HG03439 (cell line): ENCODE data around the gene DDX39A.
"Not testable (repeated sequence)": the region's sequence is repeated elsewhere in the genome, so short reads cannot be mapped to it uniquely, and the experiment has no call there.

Source experiments
- ATAC-seq: cut with Tn5 transposase; IDR thresholded peaks from one replicate; pipeline ENCODE4 v1.9.1; 2021; ENCODE audit warnings: mild to moderate bottlenecking, moderate library complexity; ENCODE audit not compliant: unreplicated experiment

DDX39A gene

DNA sequence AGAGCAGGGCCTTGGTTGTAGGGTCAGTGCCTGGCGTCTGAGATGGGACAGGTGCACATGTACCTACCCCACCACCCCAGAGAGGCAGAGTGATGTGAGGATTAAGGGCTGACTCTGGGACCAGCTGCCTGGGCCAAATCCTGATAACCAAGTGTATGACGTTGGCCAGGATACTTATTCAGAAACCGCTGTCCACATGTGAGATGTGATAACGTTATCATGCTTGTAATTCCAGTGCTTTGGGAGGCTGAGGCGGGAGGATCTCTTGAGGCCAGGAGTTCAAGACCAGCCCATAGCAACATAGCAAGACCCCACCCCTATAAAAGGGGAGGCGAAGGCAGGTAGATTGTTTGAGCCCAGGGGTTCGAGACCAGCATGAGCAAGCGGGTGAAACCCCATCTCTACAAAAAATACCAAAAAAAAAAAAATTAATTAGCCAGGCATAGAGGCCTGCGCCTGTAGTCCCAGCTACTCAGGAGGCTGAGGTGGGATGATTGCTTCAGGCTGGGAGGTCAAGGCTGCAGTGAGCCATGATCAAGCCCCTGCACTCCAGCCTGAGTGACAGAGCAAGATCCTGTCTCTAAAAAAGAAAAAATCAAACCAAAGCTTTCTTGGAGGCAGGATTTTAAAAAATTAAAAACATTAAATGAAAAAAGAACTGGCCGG, 27.9 kb downstream of the DDX39A start:
- no peak for ATAC-seq

DNA sequence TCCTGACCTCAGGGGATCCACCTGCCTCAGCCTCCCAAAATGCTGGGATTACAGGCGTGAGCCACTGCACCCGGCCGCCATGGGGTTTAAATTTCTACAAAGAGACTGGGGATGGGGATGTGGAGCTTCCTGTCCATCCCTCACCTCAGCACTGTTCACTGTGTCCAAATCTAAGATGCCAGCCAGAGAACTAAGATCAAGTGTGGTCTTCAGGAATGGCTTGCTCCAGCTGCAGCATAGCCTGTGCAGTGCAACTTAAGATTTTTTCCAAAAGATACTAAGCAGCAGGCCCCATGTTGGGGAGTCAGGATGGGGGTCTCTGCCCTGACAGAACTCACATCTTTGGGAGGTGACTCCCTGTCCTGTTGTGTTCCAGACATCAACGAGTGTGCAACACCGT, 28.6 kb downstream of the DDX39A start:
- ATAC-seq: no peak

DNA sequence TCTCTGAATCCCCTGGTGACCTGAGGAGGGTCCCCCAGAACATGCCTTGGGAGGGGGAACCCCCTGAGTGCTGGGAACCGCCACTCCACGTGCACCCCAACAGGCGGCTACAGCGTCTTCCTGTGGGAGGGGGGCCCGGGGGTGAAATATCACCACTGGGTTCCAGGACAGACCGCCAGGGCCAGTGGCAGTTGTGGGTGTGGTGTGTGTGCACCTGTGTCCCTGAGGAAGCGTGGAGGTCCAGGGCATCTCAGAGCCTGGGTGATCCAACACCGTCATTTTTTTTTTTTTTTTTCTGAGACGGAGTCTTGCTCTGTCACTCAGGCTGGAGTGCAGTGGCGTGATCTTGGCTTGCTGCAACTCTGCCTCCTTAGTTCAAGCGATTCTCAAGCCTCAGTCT, 33.6 kb downstream of the DDX39A start:
- ATAC-seq: no peak

DNA sequence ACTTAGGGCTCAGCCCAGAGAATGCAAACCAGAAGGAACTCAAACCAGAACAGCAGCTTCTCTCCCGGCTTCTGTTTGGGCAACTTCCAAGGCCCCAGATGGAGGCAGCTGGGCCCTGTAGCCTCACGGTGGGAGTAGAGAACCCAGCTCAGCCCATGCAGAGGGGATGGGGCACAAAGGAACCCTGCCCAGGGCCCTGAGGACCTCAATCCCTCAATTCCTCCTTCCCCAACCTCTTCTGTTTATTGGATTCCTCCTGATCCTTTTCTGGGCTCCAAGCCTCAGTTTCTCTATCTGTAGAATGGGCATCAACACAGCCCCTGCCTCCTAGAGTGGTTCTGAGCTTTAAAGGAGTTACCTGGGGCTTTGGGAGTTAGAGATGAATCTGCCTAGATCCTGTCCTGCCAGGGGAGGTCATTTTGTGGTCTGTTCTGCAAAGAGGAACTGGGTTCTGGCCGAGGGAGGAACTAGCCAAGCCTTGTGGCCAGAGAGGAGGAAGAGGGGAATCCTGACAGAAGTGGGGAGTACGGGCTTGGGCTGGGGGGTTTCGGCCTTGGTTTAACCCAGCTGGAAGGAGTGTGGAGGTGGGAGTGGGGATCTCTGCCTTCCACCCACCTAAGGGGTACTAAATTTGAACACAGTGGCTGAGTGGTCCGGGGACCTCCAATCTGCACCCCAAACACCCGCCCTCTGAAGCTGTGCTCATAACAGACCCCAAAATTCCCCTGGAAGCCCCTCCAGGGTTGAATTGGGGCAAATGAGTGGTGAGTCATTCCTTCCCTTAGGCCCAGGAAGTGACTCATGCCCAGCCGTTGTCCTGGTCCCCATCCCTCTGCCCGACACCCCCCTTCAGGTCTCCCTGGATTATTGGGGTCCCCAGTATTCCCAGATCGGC, 35.2 kb downstream of the DDX39A start:
- no peak for ATAC-seq

DNA sequence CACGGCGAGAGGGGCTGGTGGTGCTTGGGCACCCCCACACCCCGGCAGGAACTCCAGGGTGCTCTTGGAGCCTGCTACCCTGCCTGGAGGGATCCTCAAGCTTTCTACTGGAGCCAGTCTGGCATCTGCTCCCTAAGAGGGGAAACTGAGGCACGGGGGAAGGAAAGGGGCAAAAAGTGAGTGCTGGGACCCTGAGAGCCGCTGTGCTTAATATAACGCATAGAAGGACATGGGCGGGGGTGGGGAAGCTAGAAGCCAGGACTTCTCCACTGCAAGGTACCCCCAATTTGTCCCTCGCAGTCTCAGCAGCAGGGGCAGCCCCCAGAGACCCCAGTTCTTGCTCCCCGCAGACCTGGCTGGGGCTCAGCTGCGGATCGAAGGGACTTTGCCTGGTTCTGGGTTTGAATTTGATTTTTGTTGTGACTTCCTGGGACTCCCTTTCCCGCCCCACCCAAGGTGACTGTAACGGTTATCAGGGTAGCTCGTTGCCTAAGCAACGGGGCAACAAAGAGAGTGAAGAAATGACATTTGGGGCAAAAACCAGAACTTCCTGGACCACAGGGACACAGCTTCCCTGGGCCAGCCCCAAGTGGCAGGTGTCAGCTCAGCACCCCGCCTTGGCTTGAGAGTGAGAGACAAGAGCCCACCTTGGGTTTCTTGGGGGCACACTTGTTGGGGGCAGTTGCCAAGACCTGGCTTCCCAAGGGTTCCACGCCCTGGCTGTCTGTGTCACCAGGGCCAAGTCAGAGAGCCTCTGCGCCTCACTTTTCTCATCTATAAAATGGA, 37.3 kb downstream of the DDX39A start:
- ATAC-seq: no peak

DNA sequence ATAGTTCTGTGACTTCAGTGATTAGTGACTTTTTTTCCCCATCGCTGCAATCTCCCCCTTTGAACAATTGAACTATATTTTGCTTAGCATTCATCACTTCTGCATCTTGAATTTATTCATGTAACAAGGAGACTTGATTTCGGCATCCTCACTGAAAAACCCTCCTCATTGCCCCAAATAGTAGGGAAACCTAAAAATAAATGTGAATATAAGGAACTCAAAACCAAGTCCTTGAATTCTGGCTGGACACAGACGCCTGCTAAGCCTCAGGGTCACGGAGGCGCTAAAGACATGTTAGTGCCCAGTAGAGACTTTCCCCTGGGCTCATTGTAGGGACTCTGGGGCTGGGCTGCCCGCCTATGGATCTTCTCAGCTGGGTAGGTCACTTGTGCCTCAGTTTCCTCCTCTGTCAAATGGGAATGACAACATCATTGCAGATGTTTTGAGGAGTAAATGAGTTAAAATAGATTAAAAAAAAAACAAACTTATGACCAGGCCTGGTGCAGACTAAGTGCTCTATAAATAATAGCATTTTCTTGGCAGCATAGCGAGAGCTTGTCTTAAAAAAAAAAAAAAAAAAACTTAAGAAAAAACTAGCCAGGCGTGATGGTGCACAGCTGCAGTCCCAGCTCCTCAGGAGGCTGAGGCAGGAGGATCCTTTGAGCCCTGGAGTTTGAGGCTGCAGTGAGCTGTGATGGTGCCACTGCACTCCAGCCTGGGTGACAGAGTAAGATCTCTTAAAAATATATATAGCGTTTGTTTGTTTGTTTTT, 39.7 kb downstream of the DDX39A start:
- no peak for ATAC-seq

DNA sequence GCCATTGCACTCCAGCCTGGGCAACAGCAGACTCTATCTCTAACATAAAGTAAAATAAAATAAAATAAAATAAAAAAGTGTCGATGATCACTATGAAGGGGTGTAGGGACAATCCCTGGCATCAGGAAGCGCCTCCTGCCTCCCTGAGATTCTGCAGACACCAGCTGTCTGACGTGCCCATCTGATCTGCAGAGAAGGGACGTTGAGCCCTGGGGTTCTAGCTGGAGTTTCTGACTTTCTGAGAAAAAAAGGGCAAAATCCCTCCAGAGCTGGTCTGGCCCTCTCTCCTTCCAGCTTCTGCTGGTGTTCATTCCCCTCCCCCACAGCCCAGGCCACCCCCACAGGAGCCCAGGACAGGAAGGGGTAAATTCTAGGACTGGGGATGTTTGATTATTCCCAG, 40.3 kb downstream of the DDX39A start:
- ATAC-seq: no peak

DNA sequence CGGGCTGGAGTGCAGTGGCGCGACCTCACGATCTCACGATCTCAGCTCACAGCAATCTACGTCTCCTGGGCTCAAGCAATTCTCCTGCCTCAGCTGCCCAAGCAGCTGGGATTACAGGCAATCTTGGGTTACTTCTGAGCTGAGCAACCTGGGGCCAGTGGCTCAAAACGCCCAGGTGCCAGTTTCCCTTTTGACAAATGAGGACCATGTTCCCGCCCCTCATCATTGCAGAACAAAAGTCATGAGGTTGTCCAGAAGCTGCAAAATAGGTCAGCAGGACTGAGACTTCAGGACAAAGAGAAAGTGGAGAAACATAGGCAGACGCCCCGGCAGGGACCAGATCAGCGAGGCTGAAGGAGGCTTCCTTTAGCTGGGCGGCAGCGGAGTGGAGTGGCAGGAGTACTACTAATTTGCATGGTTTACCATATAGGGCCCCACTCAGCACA, 41.2 kb downstream of the DDX39A start:
- no peak for ATAC-seq

DNA sequence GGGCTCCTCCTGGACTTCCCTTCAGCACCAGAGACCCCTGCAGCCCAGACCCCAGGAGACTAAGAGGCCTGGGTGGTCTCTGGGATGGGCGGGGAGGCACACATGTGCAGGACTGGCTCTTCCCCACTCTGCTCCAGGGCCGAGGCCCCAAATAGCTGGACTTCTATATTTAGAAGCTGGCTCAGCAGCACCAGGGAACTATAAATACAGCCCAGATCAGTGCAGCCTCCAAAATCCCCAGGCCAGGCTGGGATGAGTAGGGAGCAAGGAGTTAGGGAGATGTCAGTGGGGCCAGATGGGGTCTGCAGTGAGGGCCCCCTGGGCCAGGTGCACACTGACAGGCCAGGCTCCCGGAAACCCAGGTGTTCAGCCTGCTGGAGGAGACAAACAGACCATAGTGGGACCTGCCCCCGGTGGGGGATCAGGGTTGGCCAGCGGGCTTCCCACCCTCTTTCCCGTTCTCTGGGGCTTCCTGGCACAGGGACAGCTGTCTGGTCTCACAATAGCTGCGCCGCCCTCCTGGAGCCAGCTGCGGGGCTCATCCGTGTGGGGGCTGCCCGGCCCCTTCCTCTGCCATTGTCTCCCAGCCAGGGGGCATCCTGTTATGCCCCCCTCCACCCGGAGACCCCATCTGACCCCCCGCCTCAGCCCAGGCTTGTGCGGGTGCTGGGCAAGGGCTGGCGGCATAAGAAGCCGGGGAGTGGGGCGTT, 43.4 kb downstream of the DDX39A start:
- ATAC-seq: no peak

DNA sequence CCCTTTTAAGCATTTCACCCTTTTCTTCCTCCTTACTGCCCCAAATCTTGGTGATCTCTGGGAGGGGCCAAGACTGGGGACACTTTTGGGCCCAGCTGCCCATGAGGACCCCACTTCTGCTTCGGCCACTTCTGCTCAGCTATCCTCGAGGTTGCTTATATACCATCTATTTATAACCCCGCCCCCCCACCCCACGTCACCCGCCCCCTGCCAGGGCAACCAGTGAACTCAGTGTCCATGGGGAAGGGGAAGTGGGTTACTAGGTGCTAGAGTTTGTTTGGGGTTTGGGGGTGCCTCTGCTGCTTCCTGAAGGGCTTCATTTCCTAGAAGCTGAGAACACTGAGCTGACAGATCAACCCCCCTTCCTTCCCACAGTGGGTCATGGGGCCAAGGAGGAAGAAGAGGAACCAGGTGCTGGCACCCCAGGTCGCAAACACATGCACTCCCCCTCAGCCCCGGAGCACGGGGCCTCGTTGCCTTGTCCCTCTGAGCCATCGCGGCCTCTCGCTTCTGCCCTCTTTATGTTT, 44.0 kb downstream of the DDX39A start:
- no peak for ATAC-seq

DNA sequence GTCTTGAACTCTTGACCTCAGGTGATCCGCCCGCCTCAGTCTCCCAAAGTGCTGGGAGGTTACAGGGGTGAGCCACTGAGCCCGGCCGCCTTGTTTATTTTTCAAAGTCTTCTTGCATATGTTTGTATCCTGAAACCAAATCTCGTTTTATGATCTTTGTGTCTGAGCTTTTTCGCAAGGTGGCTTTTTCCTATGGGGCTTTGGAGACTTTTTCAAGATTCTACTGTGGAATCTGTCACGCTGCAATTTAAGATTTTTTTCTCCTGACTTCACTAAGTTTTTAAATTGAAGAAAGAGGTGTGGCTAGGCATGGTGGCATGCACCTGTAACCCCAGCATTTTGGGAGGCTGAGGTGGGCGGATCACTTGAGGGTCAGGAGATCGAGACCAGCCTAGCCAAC, 44.8 kb downstream of the DDX39A start:
- not testable (repeated sequence) for ATAC-seq

DNA sequence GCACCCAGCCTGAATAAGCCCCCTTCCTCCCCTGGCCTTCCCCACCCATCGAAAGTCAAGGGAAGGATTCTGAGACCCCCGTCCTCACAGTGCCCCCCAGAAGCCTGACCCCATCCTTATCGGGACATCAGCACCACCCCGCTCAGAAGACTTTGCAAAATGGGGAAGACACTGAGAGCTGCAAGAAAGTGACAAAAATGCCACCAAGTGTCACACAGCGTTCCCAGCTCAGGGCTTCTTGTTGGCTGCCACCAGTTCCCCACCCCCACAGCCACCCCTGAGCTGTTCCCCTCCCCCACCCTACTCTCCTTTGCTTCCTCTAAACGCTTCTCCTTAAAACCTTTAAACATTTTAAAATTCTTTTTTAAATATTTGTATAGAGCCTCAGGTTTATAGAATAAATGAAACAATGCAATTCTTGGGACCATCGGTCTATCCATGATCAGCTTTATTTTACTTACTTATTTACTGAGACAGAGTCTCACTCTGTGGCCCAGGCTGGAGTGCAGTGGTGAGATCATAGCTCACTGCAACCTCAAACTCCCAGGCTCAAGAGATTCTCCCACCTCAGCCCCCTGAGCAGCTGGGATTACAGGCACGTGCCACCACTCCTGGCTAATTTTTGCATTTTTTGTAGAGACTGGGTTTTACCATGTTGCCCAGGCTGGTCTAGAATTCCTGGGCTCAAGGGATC, 46.6 kb downstream of the DDX39A start:
- ATAC-seq: not testable (repeated sequence)

DNA sequence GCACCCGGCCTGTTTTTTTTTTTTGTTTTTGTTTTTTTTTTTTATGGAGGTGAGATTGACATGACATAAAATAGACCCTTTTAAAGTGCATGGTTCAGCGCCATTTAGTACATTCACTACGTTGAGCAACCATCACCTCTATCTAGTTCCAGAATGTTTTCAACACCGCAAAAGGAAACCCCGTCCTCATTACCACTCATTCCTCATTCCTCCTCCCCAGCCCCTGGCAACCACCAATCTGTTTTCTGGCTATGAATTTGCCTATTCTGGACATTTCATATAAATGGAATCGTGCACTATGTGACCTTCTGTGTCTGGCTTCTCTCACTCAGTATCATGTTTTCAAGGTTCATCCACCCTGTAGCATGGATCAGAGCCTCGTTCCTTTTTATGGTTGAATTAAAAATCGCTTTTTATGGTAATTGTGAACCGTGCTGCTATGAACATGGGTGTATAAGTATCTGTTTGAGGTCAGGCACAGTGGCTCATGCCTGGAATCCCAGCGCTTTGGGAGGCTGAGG, 47.8 kb downstream of the DDX39A start:
- no peak for ATAC-seq

DNA sequence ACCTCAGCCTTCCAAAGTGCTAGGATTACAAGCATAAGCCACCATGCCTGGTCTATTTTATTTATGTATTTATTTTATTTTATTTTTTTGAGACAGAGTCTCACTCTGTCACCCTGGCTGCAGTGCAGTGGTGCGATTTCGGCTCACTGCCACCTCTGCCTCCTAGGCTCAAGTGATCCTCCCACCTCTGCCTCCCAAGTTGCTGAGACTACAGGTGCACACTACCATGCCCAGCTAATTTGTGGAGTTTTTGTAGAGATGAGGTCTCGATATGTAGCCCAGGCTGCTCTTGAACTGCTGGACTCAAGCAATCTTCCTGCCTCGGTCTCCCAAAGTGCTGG, 48.2 kb downstream of the DDX39A start:
- no peak for ATAC-seq

DNA sequence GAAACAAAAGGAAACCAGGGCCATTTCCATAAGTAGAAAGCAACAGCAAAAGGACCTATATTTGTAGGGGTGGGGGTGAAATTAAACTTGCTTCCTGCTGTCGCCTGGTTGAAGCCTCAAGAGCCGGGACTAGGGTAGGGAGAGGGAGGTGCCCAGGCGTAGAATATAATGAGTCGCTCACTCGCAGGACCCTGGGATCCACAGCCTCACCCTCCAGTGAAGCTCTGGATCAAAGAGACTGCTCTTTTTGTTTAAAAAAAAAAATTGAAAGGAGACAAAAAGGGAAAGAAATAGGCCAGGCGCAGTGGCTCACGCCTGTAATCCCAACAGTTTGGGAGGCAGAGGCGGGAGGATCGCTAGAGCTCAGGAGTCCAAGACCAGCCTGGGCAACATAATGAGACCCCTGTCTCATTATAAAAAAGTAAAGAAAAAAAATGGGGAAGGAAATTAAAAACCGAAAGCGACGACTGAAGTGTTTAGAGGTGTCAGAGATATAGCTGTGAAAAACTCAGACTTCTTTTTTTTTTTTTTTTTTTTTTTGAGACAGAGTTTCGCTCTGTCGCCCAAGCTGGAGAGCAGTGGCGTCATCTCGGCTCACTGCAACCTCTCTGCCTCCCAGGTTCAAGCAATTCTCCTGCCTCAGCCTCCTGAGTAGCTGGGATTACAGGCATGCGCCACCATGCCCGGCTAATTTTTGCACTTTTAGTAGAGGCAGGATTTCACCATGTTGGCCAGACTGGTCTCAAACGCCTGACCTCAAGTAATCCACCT, 48.8 kb downstream of the DDX39A start:
- peak; percentile 35 for ATAC-seq

DNA sequence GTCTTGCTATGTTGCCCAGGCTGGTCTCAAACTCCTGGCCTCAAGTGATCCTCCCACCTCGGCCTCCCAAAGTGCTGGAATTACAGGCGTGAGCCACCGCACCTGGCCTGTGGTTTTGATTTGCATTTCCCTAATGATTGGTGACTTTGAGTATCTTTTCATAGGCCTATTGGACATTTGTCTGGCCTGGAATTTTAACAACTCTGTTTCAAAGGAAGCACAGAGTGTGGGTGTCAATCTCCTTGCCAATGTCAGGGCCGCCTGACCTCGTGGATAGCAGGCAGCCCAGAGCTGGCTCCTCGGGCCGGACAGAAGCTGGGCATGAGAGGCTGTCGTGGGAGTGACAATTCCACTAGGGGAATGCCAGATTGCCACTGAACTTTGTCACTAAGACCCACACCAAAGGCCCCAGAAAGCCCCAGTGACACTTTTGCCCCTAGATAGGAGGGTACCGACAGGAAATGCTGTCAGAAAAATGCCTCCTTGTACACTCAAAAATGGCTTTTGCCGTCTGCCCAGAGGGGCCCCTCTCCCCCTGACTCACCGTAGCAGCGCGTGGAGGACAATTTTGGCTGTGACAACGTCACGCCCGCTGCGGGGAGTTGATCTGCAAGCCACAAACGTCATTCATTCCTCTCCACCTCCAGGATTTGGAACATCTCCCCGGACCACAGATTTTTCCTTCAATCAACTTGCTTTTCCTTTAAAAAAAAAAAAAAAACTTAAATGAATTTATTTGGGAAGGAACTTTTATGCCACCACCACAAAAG, 49.6 kb downstream of the DDX39A start:
- no peak for ATAC-seq

DNA sequence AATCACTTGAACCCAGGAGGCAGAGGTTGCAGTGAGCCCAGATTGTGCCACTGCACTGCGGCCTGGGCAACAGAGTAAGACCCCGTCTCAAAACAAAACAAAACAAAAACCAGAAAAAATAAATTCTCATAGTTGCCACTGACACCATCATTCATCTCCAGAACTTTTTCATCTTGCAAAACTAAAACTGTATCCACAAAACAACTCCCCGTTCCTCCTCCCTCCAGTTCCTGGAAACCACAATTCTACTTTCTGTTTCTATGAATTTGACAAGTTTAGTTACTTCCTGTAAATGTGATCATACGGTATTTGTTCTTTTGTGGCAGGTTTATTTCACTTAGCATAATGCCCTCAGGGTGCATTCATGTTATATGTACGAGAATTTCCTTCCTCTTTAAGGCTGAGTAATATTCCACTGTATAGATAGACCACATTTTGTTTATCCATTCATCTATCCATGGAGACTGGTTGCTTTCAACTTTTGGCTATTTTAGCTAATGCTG, 51.1 kb downstream of the DDX39A start:
- ATAC-seq: no peak
